ENCODE measurements around the gene HABP4. TPM values are rescaled to one million over a fixed set of nuclear protein-coding genes. Genes with fewer than 3 reads are reported as not detected.

The HABP4 gene
- total RNA-seq, 4 donors from 2014 or later = 9.2 to 23.4 (median 14.2) TPM

GRCh38 chr9:96519787-96520186 lies 69.8 kb downstream of the HABP4 start:
- TF ChIP-seq CTCF (IDR thresholded peaks at IDR 0.05) = no peak
- no peak for ATAC-seq (ENCODE audit: low FRiP score)
- no peak for DNase-seq (ENCODE audit: low spot score)

- ATAC-seq (ENCODE audit: low FRiP score) = no peak
- no peak for DNase-seq (ENCODE audit: low spot score)
- no peak for TF ChIP-seq CTCF (IDR thresholded peaks at IDR 0.05)
Measured at GRCh38 chr9:96522366-96522765, 72.4 kb downstream of the HABP4 start.

- ATAC-seq (ENCODE audit: low FRiP score) (no peak), DNase-seq (ENCODE audit: low spot score) (no peak)
- no peak for TF ChIP-seq CTCF (IDR thresholded peaks at IDR 0.05)
Measured at GRCh38 chr9:96523374-96523773, 73.4 kb downstream of the HABP4 start.

GRCh38 chr9:96524045-96524444 lies 74.1 kb downstream of the HABP4 start:
- no peak for TF ChIP-seq CTCF (IDR thresholded peaks at IDR 0.05)
- no peak for DNase-seq (ENCODE audit: low spot score)
- ATAC-seq (ENCODE audit: low FRiP score) = no peak

GRCh38 chr9:96524764-96525163 lies 74.8 kb downstream of the HABP4 start:
- no peak for ATAC-seq (ENCODE audit: low FRiP score)
- no peak for DNase-seq (ENCODE audit: low spot score)
- TF ChIP-seq CTCF (IDR thresholded peaks at IDR 0.05) = no peak

GRCh38 chr9:96532173-96532572 lies 82.2 kb downstream of the HABP4 start:
- no peak for TF ChIP-seq CTCF (IDR thresholded peaks at IDR 0.05)
- ATAC-seq (ENCODE audit: low FRiP score) (no peak), DNase-seq (ENCODE audit: low spot score) (no peak)

- DNase-seq (ENCODE audit: low spot score) (no peak), ATAC-seq (ENCODE audit: low FRiP score) (no peak)
- TF ChIP-seq CTCF (IDR thresholded peaks at IDR 0.05) = no peak
Measured at GRCh38 chr9:96540106-96540505, 90.1 kb downstream of the HABP4 start.

Other genes starting within 250 kb of the HABP4 start
- gene HSD17B3, start 148.0 kb upstream of the HABP4 start, total RNA-seq = under 1 TPM in 1 of 4 donors, not detected in 3; 0.36 TPM
- gene SLC35D2, start 66.5 kb upstream of the HABP4 start, total RNA-seq = 10 to 100 TPM; 13.8 to 18.4 (median 15.7) TPM
- 1 to 10 TPM in 3 of 4 donors, under 1 TPM in 1; 0.50 to 2.7 (median 1.9) TPM for gene ZNF367, start 31.8 kb upstream of the HABP4 start, total RNA-seq
- 10 to 100 TPM; 14.4 to 40.5 (median 21.5) TPM for gene CDC14B, start 169.7 kb downstream of the HABP4 start, total RNA-seq
- 10 to 100 TPM; 16.2 to 31.3 (median 28.0) TPM for gene PRXL2C, start 205.1 kb downstream of the HABP4 start, total RNA-seq

Data from omental fat pad (tissue), 4 donors.